K562 (cell line): ENCODE results near the gene SORCS2. TPM values are rescaled to one million over a fixed set of nuclear protein-coding genes. Genes with fewer than 3 reads are reported as not detected.

Source experiments
- ATAC-seq: fragments of 200-7000 bp; cut with Tn5 transposase; 3 replicates; pipeline ENCODE4 v1.9.1; 2020; ENCODE audit warnings: moderate library complexity
- BruUV-seq: library from RNA; stranded (reverse); fragments of 400-500 nt; replicated peaks from 2 replicates; lab custom pipeline; 2021; lab: Mats Ljungman, UMichigan
- CTCF ChIA-PET: fragments of 300-600 bp; formaldehyde crosslinking; extraction: SDS; loops from one replicate; lab custom pipeline; 2021; ENCODE audit warnings: low intra/inter-chr PET ratio; lab: Yijun Ruan, JAX
- POLR2A ChIA-PET: fragments of 300-600, 350-650 bp; sonication (Branson Sonifier 250); formaldehyde crosslinking; extraction: SDS; loops from one replicate; lab custom pipeline; 2021; ENCODE audit warnings: antibody characterized with exemption, inconsistent platforms; lab: Yijun Ruan, JAX
- DNase-seq, 4 experiments: peaks; one replicate each; pipeline versions ENCODE4 v3.0.0 to v3.0.0-alpha.2; 2011 to 2018; ENCODE audit warnings: low spot score in 3 of 4, mixed read lengths in 3 of 4; ENCODE audit errors: extremely low read depth in 1 of 4
- FAIRE-seq: peaks from 2 replicates; lab custom pipeline; 2011; peaks lifted over from hg19 to GRCh38; lab: Jason Lieb, UNC
- H2AFZ ChIP-seq: 2 replicates; pipeline ENCODE4 v1.6.0; 2011; ENCODE audit warnings: low read depth, low read length, control low read depth, inconsistent platforms
- H3K27ac ChIP-seq: fragments of 200-600 bp; 3 replicates; pipeline ENCODE4 v1.8.0; 2011; ENCODE audit warnings: low read depth, mild to moderate bottlenecking, control low read depth, inconsistent platforms, low read length, moderate library complexity, mixed read lengths; ENCODE audit errors: extremely low read depth
- H3K27me3 ChIP-seq, 2 experiments: fragments of 300-600 bp in 1 of 2; 2 replicates in 1 of 2; 3 replicates in 1 of 2; pipeline versions ENCODE4 v1.6.0 to v1.8.0; 2011; ENCODE audit warnings: inconsistent platforms in 2 of 2, low read length in 2 of 2, mild to moderate bottlenecking in 1 of 2, mixed read lengths in 1 of 2, moderate library complexity in 1 of 2; ENCODE audit not compliant: control insufficient read depth in 2 of 2, insufficient read depth in 2 of 2
- H3K36me3 ChIP-seq: fragments of 300-600 bp; 3 replicates; pipeline ENCODE4 v1.8.0; 2011; ENCODE audit warnings: mild to moderate bottlenecking, low read length, inconsistent platforms; ENCODE audit not compliant: control insufficient read depth, insufficient read depth
- H3K4me1 ChIP-seq, 2 experiments: fragments of 200-600 bp in 1 of 2; replicated peaks in 1 of 2; 2 replicates in 1 of 2; 3 replicates in 1 of 2; pipeline versions ENCODE4 v1.5.1 to v1.8.0; 2011; ENCODE audit warnings: inconsistent platforms in 2 of 2, low read length in 2 of 2, mild to moderate bottlenecking in 1 of 2, mixed read lengths in 1 of 2, moderate library complexity in 1 of 2; ENCODE audit not compliant: control insufficient read depth in 2 of 2, insufficient read depth in 2 of 2
- H3K4me2 ChIP-seq: 2 replicates; pipeline ENCODE4 v1.6.1; 2011; ENCODE audit warnings: low read length, control low read depth, inconsistent platforms, mixed read lengths; ENCODE audit not compliant: insufficient read depth
- H3K4me3 ChIP-seq: fragments of 200-600 bp; sonication (generic), shearing (Covaris generic); 2 replicates; pipeline ENCODE4 v1.5.1; 2016; ENCODE audit warnings: control low read depth, inconsistent platforms
- H3K79me2 ChIP-seq: fragments of 200-600 bp; 3 replicates; pipeline ENCODE4 v1.8.0; 2011; ENCODE audit warnings: low read length, inconsistent platforms; ENCODE audit not compliant: control insufficient read depth, insufficient read depth
- H3K9ac ChIP-seq, 2 experiments: 2 replicates each; pipeline versions ENCODE4 v1.6.0 to v1.6.1; 2011; ENCODE audit warnings: low read depth in 2 of 2, low read length in 2 of 2, control low read depth in 1 of 2, inconsistent platforms in 1 of 2, mild to moderate bottlenecking in 1 of 2, mixed read lengths in 1 of 2; ENCODE audit not compliant: insufficient read depth in 1 of 2
- H3K9me1 ChIP-seq: one replicate; pipeline ENCODE4 v1.6.0; 2011; ENCODE audit warnings: inconsistent platforms, mild to moderate bottlenecking, low read length, moderate library complexity; ENCODE audit not compliant: control insufficient read depth, insufficient read depth
- H3K9me3 ChIP-seq: replicated peaks from 2 replicates; pipeline ENCODE4 v1.5.1; 2011; ENCODE audit warnings: low read depth, low read length, inconsistent platforms; ENCODE audit not compliant: control insufficient read depth, insufficient read depth
- H4K20me1 ChIP-seq: replicated peaks from 2 replicates; pipeline ENCODE4 v1.6.1; 2011; ENCODE audit warnings: low read length, inconsistent platforms, mixed read lengths; ENCODE audit not compliant: control insufficient read depth, insufficient read depth
- CXXC5 ChIP-seq: fragments of 250-450 bp; sonication (Bioruptor Pico); IDR thresholded peaks from 2 replicates; pipeline ENCODE4 v1.8.0; 2022; ENCODE audit warnings: inconsistent platforms, mild to moderate bottlenecking, moderate library complexity
- EGR1 ChIP-seq: fragments of 450-650 bp; conservative IDR thresholded peaks from 2 replicates; pipeline ENCODE4 v1.6.1; 2017; ENCODE audit warnings: mild to moderate bottlenecking
- FOXK1 ChIP-seq: sonication (generic); formaldehyde crosslinking; IDR thresholded peaks from 2 replicates; pipeline ENCODE4 v1.8.0; 2022; ENCODE audit warnings: missing genetic modification reagents, mild to moderate bottlenecking, borderline replicate concordance
- HLTF ChIP-seq: fragments of 450-650 bp; IDR thresholded peaks from 2 replicates; pipeline ENCODE4 v1.6.1; 2016
- IRF2 ChIP-seq: sonication (generic); formaldehyde crosslinking; IDR thresholded peaks from 2 replicates; pipeline ENCODE4 v1.8.1; 2022; ENCODE audit warnings: mild to moderate bottlenecking, missing genetic modification reagents
- KDM4B ChIP-seq, 2 experiments: fragments of 450-650 bp in 1 of 2; sonication (generic) in 1 of 2; IDR thresholded peaks; 2 replicates each; pipeline ENCODE4 v1.6.1; 2016 to 2017; ENCODE audit warnings: borderline replicate concordance in 2 of 2, antibody characterized with exemption in 1 of 2, low read depth in 1 of 2, mild to moderate bottlenecking in 1 of 2
- MEIS2 ChIP-seq: fragments of 450-650 bp; IDR thresholded peaks from 2 replicates; pipeline ENCODE4 v1.6.1; 2014; ENCODE audit warnings: mild to moderate bottlenecking; ENCODE audit not compliant: partially characterized antibody
- MNT ChIP-seq, 2 experiments: fragments of 450-650 bp; conservative IDR thresholded peaks; 2 replicates each; pipeline ENCODE4 v1.6.1; 2017; ENCODE audit warnings: mild to moderate bottlenecking in 2 of 2, moderate library complexity in 2 of 2
- MYBL2 ChIP-seq, 2 experiments: fragments of 450-650 bp in 1 of 2; sonication (generic) in 1 of 2; formaldehyde crosslinking in 1 of 2; IDR thresholded peaks; 2 replicates each; pipeline versions ENCODE4 v1.6.1 to v1.8.1; 2017 to 2022; ENCODE audit warnings: borderline replicate concordance in 1 of 2, inconsistent platforms in 1 of 2, low read depth in 1 of 2, mild to moderate bottlenecking in 1 of 2, missing genetic modification reagents in 1 of 2, moderate library complexity in 1 of 2
- NCOA2 ChIP-seq, 2 experiments: fragments of 450-650 bp; IDR thresholded peaks; 2 replicates each; pipeline ENCODE4 v1.6.1; 2018; ENCODE audit warnings: mild to moderate bottlenecking in 2 of 2, moderate library complexity in 1 of 2; ENCODE audit not compliant: partially characterized antibody in 2 of 2
- NR4A1 ChIP-seq, 2 experiments: fragments of 250-450 bp in 1 of 2; fragments of 450-650 bp in 1 of 2; sonication (Bioruptor Pico) in 1 of 2; IDR thresholded peaks; 2 replicates each; pipeline versions ENCODE4 v1.4.0 to v1.6.1; 2016 to 2020; ENCODE audit warnings: mild to moderate bottlenecking in 2 of 2, missing compliant biosample characterization in 1 of 2, missing genetic modification characterization in 1 of 2, moderate library complexity in 1 of 2
- PHF21A ChIP-seq: fragments of 450-650 bp; IDR thresholded peaks from 2 replicates; pipeline ENCODE4 v1.6.1; 2017; ENCODE audit warnings: low read depth, borderline replicate concordance
- SMAD4 ChIP-seq: fragments of 250-450 bp; sonication (Bioruptor Pico); conservative IDR thresholded peaks from 2 replicates; pipeline ENCODE4 v1.8.0; 2021; ENCODE audit warnings: inconsistent platforms, mild to moderate bottlenecking, moderate library complexity
- TOE1 ChIP-seq, 2 experiments: fragments of 450-650 bp in 1 of 2; sonication (generic) in 1 of 2; formaldehyde crosslinking in 1 of 2; IDR thresholded peaks; 2 replicates each; pipeline versions ENCODE4 v1.7.1 to v1.8.0; 2016 to 2022; ENCODE audit warnings: borderline replicate concordance in 2 of 2, mild to moderate bottlenecking in 2 of 2, antibody characterized with exemption in 1 of 2, inconsistent platforms in 1 of 2, low read depth in 1 of 2, missing genetic modification reagents in 1 of 2, moderate library complexity in 1 of 2
- ZNF41 ChIP-seq: fragments of 250-450 bp; sonication (Bioruptor Pico); conservative IDR thresholded peaks from 2 replicates; pipeline ENCODE4 v1.4.0; 2020; ENCODE audit warnings: mild to moderate bottlenecking
- WGBS: fragments of 100-300 bp; shearing (Covaris generic); methylation state at CpG from one replicate; pipeline ENCODE4 v1.1.6; 2016; ENCODE audit warnings: low coverage, mixed read lengths; ENCODE audit not compliant: insufficient coverage; ENCODE audit errors: missing lambda C conversion rate; 5-methylcytosine and 5-hydroxymethylcytosine counted together
- in situ Hi-C: fragments of 300-500 bp; cut with MboI; formaldehyde crosslinking; loops from 4 replicates; pipeline ENCODE4 v1.15.0; 2018; ENCODE audit warnings: inconsistent platforms, mixed read lengths
- intact Hi-C: fragments of 100-400 bp; cut with micrococcal nuclease; formaldehyde crosslinking; loops from 2 replicates; pipeline ENCODE4 v1.14.2; 2022
- polyA plus RNA-seq, 8 experiments: library from polyadenylated mRNA; depleted of rRNA in 4 of 8; stranded (reverse) in 5 of 8; unstranded in 3 of 8; fragments of >200 nt; fragmentation: Nextera tagmentation in 2 of 8; fragmentation: Illumina TruSeq in 1 of 8; extraction: Ambion mirVana in 2 of 8; extraction: Trizol in 1 of 8; gene quantifications; 2 replicates each; pipeline versions ENCODE4 v1.2.1 to v1.2.3, GENCODE V29; 2011 to 2014; ENCODE audit warnings: inconsistent platforms in 1 of 8, missing spikeins in 1 of 8
- total RNA-seq, 7 experiments: library from RNA; depleted of rRNA in 6 of 7; stranded (reverse); fragments of >200 nt in 6 of 7; fragmentation: Illumina TruSeq in 2 of 7; extraction: Trizol in 2 of 7; gene quantifications; 2 replicates each; pipeline versions ENCODE4 v1.2.1 to v1.2.3, GENCODE V29; 2011 to 2021; ENCODE audit warnings: low replicate concordance in 1 of 7
- TF ChIP-seq, protein P1 (sequence below): IDR thresholded peaks from 2 replicates; pipeline ENCODE4 v1.6.1; 2011; ENCODE audit warnings: borderline replicate concordance, low read depth, mild to moderate bottlenecking, moderate library complexity, low read length; ENCODE audit not compliant: insufficient read depth, poor library complexity, severe bottlenecking

Gene SORCS2
- total and polyA plus RNA-seq, 9 of the 15 experiments (the other 6 are each of a cell fraction or from before 2014, with no cell fraction given), result not detected

GRCh38 chr4:7600247-7600646, 407.9 kb downstream of the SORCS2 start:
- H3K9me1 ChIP-seq, result no peaks in the 10 kb centered on the region
- POLR2A ChIA-PET, result no interaction called here
- CTCF ChIA-PET, result no interaction called here
- no peaks in the 10 kb centered on the region for H3K79me2 ChIP-seq
- no peak overlapping the region for H3K4me3 ChIP-seq
- H3K36me3 ChIP-seq, result no peaks in the 10 kb centered on the region
- H3K9me3 ChIP-seq, result no peaks in the 10 kb centered on the region
- no peak overlapping the region for H3K9ac ChIP-seq
- H4K20me1 ChIP-seq, result no peaks in the 10 kb centered on the region; the same call in 1 of the 2 replicates
- no peak overlapping the region for H3K27ac ChIP-seq
- H3K4me2 ChIP-seq, result no peak overlapping the region
- no TSS peak for BruUV-seq
- in situ Hi-C loops, result no loop called here
- no peak for DNase-seq
- no peak for TF ChIP-seq CXXC5 (CRISPR knock-in tag)
- no peak for TF ChIP-seq ZNF41 (CRISPR knock-in tag)
- TF ChIP-seq, protein P1, sequence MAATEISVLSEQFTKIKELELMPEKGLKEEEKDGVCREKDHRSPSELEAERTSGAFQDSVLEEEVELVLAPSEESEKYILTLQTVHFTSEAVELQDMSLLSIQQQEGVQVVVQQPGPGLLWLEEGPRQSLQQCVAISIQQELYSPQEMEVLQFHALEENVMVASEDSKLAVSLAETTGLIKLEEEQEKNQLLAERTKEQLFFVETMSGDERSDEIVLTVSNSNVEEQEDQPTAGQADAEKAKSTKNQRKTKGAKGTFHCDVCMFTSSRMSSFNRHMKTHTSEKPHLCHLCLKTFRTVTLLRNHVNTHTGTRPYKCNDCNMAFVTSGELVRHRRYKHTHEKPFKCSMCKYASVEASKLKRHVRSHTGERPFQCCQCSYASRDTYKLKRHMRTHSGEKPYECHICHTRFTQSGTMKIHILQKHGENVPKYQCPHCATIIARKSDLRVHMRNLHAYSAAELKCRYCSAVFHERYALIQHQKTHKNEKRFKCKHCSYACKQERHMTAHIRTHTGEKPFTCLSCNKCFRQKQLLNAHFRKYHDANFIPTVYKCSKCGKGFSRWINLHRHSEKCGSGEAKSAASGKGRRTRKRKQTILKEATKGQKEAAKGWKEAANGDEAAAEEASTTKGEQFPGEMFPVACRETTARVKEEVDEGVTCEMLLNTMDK, result no peak
- TF ChIP-seq MEIS2, result no peak
- no peak for TF ChIP-seq PHF21A
- TF ChIP-seq IRF2 (CRISPR knock-in tag), result no peak
- TF ChIP-seq SMAD4 (CRISPR knock-in tag), result no peak
- no peak for TF ChIP-seq NR4A1 (CRISPR knock-in tag; IDR thresholded peaks at IDR 0.05)
- no peak for TF ChIP-seq NR4A1 (tag; IDR thresholded peaks at IDR 0.05)
- TF ChIP-seq NCOA2 (IDR thresholded peaks at IDR 0.05; ENCODE audit: partially characterized antibody in 2 of 2), result no peak
- no peak for TF ChIP-seq MYBL2 (IDR thresholded peaks at IDR 0.05; ENCODE audit: low read depth)
- TF ChIP-seq MYBL2 (CRISPR knock-in tag; IDR thresholded peaks at IDR 0.05; ENCODE audit: borderline replicate concordance), result no peak
- TF ChIP-seq HLTF, result no peak
- no peak for TF ChIP-seq EGR1
- no peak for TF ChIP-seq TOE1 (IDR thresholded peaks at IDR 0.05; ENCODE audit: borderline replicate concordance)
- no peak for TF ChIP-seq TOE1 (CRISPR knock-in tag; IDR thresholded peaks at IDR 0.05; ENCODE audit: borderline replicate concordance, low read depth)
- TF ChIP-seq FOXK1 (CRISPR knock-in tag), result no peak
- no peak for TF ChIP-seq MNT (conservative IDR thresholded peaks at IDR 0.05)
- no peak for TF ChIP-seq KDM4B (IDR thresholded peaks at IDR 0.05; ENCODE audit: borderline replicate concordance in 2 of 2, low read depth in 1 of 2)
- intact Hi-C loops, result no loop called here
- H3K27me3 ChIP-seq, result peaks cover 2 to 26% of the 10 kb centered on the region in 2 experiments; a peak in 2 of 5 replicates
- WGBS, result 2% methylated on average over 17 of the region's 17 CpGs
- no peak overlapping the region for H2AFZ ChIP-seq
- FAIRE-seq, result no peak
- ATAC-seq, result no peak
- H3K4me1 ChIP-seq, result no peaks in the 10 kb centered on the region
